PC-9 (cell line): ENCODE results near the gene COG4.

ENCODE experiments used
- EZH2 ChIP-seq: fragments of 200-600 bp; sonication (generic); IDR thresholded peaks from 2 replicates; pipeline ENCODE4 v1.8.0; 2017; ENCODE audit warnings: antibody characterized with exemption, low read depth
- TF ChIP-seq, protein P1 (sequence below): fragments of 200-600 bp; sonication (generic); conservative IDR thresholded peaks from 2 replicates; pipeline ENCODE4 v1.6.1; 2017; ENCODE audit warnings: mixed run types, antibody characterized with exemption, mild to moderate bottlenecking, moderate library complexity

- TF ChIP-seq, protein P1, sequence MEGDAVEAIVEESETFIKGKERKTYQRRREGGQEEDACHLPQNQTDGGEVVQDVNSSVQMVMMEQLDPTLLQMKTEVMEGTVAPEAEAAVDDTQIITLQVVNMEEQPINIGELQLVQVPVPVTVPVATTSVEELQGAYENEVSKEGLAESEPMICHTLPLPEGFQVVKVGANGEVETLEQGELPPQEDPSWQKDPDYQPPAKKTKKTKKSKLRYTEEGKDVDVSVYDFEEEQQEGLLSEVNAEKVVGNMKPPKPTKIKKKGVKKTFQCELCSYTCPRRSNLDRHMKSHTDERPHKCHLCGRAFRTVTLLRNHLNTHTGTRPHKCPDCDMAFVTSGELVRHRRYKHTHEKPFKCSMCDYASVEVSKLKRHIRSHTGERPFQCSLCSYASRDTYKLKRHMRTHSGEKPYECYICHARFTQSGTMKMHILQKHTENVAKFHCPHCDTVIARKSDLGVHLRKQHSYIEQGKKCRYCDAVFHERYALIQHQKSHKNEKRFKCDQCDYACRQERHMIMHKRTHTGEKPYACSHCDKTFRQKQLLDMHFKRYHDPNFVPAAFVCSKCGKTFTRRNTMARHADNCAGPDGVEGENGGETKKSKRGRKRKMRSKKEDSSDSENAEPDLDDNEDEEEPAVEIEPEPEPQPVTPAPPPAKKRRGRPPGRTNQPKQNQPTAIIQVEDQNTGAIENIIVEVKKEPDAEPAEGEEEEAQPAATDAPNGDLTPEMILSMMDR = no peak
- no peak for TF ChIP-seq EZH2
These were observed 44.4 kb downstream of the COG4 start for GRCh38 chr16:70478912-70479341.
